MCF 10A (cell line): Measurements from ENCODE around the gene HS1BP3. TPM values are rescaled to one million over a fixed set of nuclear protein-coding genes. Genes with fewer than 3 reads are reported as not detected.

ENCODE experiments used
- BruUV-seq: library from RNA; stranded (reverse); fragments of 400-500 nt; replicated peaks from 2 replicates; lab custom pipeline; 2021; lab: Mats Ljungman, UMichigan
- CTCF ChIA-PET: fragments of 300-600 bp; sonication (Branson Sonifier 250); formaldehyde crosslinking; extraction: SDS; loops from one replicate; lab custom pipeline; 2021; ENCODE audit warnings: antibody characterized with exemption, inconsistent platforms; lab: Yijun Ruan, JAX
- POLR2A ChIA-PET: fragments of 300-600, 350-650 bp; sonication (Branson Sonifier 250); formaldehyde crosslinking; extraction: SDS; loops from one replicate; lab custom pipeline; 2020; ENCODE audit warnings: antibody characterized with exemption, inconsistent platforms; lab: Yijun Ruan, JAX
- DNase-seq: peaks from one replicate; pipeline ENCODE4 v3.0.0-alpha.2; 2018; ENCODE audit not compliant: unreplicated experiment
- H3K27ac Mint-ChIP-seq: one replicate; pipeline ENCODE4 v1.8.0; 2022; ENCODE audit warnings: mild to moderate bottlenecking, low read depth, mixed read lengths; ENCODE audit not compliant: unreplicated experiment
- H3K27me3 Mint-ChIP-seq: one replicate; pipeline ENCODE4 v1.8.0; 2022; ENCODE audit warnings: mixed read lengths; ENCODE audit not compliant: insufficient read depth, unreplicated experiment
- H3K36me3 Mint-ChIP-seq: one replicate; pipeline ENCODE4 v1.8.0; 2022; ENCODE audit warnings: mild to moderate bottlenecking, moderate library complexity, mixed read lengths; ENCODE audit not compliant: insufficient read depth, unreplicated experiment
- H3K4me1 Mint-ChIP-seq: one replicate; pipeline ENCODE4 v1.8.0; 2022; ENCODE audit warnings: mixed read lengths; ENCODE audit not compliant: insufficient read depth, unreplicated experiment
- H3K4me3 Mint-ChIP-seq: one replicate; pipeline ENCODE4 v1.8.0; 2022; ENCODE audit warnings: mild to moderate bottlenecking, moderate library complexity, mixed read lengths; ENCODE audit not compliant: unreplicated experiment
- H3K9me3 Mint-ChIP-seq: one replicate; pipeline ENCODE4 v1.8.0; 2022; ENCODE audit warnings: mixed read lengths; ENCODE audit not compliant: unreplicated experiment
- CTCF ChIP-seq: fragments of 200-600 bp; IDR thresholded peaks from one replicate; pipeline ENCODE4 v1.8.0; 2022; ENCODE audit warnings: antibody characterized with exemption, mild to moderate bottlenecking; ENCODE audit not compliant: unreplicated experiment
- intact Hi-C: fragments of 100-400 bp; cut with micrococcal nuclease; formaldehyde crosslinking; loops from 2 replicates; pipeline ENCODE4 v1.14.1; 2022
- total RNA-seq: library from RNA; stranded (reverse); gene quantifications from 2 replicates; pipeline ENCODE4 v1.2.3, GENCODE V29; 2022

The HS1BP3 gene
- total RNA-seq, 1 experiment from 2014 or later = 10.0 TPM

- Mint-ChIP-seq H3K4me1 (peaks cover 30% of the 10 kb centered on the region), H3K36me3 (no peaks in the 10 kb centered on the region), H3K4me3 (no peak overlapping the region), H3K27me3 (no peaks in the 10 kb centered on the region), H3K27ac (no peak overlapping the region), H3K9me3 (peaks cover 6% of the 10 kb centered on the region)
- no peak for TF ChIP-seq CTCF
- no peak for DNase-seq
- ChIA-PET POLR2A (interaction anchor here (1.1 kb wide), 1 partner anchor 13 kb away, joined by 4 read pairs; no protein-coding TSS in a partner anchor), CTCF (interaction anchor here (0.6 to 2.6 kb wide), 7 partner anchors 15 to 171 kb away, joined by 3 to 8 read pairs (median 3); partner anchors contain the start of gene RHOB)
- intact Hi-C loops = no loop called here
- BruUV-seq = no TSS peak
These were observed 37.7 kb downstream of the HS1BP3 start for GRCh38 chr2:20612925-20613916.

- intact Hi-C loops = no loop called here
- no TSS peak for BruUV-seq
- H3K9me3 Mint-ChIP-seq = peaks cover 6% of the 10 kb centered on the region
- H3K4me1 Mint-ChIP-seq = peaks cover 16% of the 10 kb centered on the region
- ChIA-PET CTCF (interaction anchor here (0.8 to 1.2 kb wide), 3 partner anchors 22 to 168 kb away, joined by 3 to 4 read pairs (median 3); partner anchors contain the start of gene RHOB), POLR2A (no interaction called here)
- no peak overlapping the region for H3K4me3 Mint-ChIP-seq
- no peak overlapping the region for H3K27ac Mint-ChIP-seq
- no peak for DNase-seq
- no peaks in the 10 kb centered on the region for H3K36me3 Mint-ChIP-seq
- TF ChIP-seq CTCF = no peak
- no peaks in the 10 kb centered on the region for H3K27me3 Mint-ChIP-seq
These were observed 39.0 kb downstream of the HS1BP3 start for GRCh38 chr2:20611844-20612356.

GRCh38 chr2:20611077-20611843 is 39.6 kb downstream of the HS1BP3 start:
- Mint-ChIP-seq H3K4me3 (no peak overlapping the region), H3K27ac (no peak overlapping the region), H3K9me3 (peaks cover 6% of the 10 kb centered on the region), H3K36me3 (no peaks in the 10 kb centered on the region), H3K4me1 (peaks cover 14% of the 10 kb centered on the region), H3K27me3 (no peaks in the 10 kb centered on the region)
- intact Hi-C loops = no loop called here
- TF ChIP-seq CTCF = no peak
- no peak for DNase-seq
- CTCF ChIA-PET = interaction anchor here (0.5 to 1.2 kb wide), 3 partner anchors 23 to 386 kb away, joined by 3 to 4 read pairs (median 3); no protein-coding TSS in a partner anchor
- POLR2A ChIA-PET = interaction anchor here (0.7 kb wide), 1 partner anchor 697 kb away, joined by 5 read pairs; no protein-coding TSS in a partner anchor
- BruUV-seq = no TSS peak
